ENCODE data around the gene GP1BA. TPM values are rescaled to one million over a fixed set of nuclear protein-coding genes. Genes with fewer than 3 reads are reported as not detected.

The GP1BA gene
- total and polyA plus RNA-seq, 2 experiments from 2014 or later: 0.24 TPM; not detected in 1

DNA sequence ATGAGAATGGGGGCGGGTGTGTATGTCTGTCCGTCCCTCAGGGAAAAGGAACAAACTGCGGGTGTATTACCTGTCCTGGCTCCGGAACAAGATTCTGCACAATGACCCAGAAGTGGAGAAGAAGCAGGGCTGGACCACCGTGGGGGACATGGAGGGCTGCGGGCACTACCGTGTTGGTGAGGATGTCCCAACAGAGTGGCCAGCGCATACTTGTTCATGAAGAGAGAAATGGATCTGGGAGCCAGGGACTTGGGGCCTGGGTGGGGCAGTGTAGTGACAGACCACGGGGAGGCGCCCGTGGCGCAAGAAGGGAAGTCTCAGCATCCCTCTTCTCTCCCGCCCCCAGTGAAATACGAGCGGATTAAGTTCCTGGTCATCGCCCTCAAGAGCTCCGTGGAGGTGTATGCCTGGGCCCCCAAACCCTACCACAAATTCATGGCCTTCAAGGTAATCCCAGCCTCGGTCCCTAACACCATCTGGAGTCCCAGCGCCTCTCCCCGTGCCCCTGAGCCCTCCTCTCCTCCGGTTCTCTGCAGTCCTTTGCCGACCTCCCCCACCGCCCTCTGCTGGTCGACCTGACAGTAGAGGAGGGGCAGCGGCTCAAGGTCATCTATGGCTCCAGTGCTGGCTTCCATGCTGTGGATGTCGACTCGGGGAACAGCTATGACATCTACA is 36.3 kb upstream of the GP1BA start:
- DNase-seq (ENCODE audit: low spot score): peak; percentile 82
- peak overlapping the region; percentile 10; the same call in 1 of the 3 replicates for H3K4me3 Mint-ChIP-seq

DNA sequence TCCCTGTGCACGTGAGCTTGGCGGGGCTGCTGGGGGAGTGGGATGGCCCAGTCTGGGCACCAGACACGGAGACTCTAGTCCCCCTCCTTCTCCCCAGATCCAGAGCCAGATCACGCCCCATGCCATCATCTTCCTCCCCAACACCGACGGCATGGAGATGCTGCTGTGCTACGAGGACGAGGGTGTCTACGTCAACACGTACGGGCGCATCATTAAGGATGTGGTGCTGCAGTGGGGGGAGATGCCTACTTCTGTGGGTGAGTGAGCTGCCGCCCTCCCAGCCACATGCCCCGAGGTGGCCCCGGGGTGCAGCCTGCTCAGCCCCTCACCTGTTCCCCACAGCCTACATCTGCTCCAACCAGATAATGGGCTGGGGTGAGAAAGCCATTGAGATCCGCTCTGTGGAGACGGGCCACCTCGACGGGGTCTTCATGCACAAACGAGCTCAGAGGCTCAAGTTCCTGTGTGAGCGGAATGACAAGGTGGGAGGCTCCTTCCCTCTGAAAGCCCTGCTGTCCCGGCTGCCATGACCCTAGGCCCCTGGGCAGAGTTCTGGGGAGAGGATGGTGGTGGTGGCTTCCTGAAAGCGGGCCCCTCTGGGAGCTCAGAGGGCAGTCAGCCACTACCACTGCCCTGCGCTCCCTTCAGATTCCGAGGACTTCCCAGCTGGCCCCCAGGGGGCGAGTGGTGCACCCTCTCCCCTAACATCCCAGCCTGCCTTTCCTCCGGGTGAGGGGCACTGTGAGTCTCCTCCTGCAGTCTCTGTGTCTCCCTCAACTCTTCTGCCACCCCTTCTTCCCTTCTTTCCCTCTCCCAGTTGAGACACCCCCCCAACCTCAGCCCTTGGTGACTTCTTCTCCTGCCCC is 35.5 kb upstream of the GP1BA start:
- Mint-ChIP-seq H3K4me3 (no peak overlapping the region), H3K4me1 (peaks cover 19% of the 10 kb centered on the region), H3K36me3 (ENCODE audit: low read depth) (peaks cover 17% of the 10 kb centered on the region; the same call in 2 of the 3 replicates), H3K27me3 (ENCODE audit: insufficient read depth, low read depth, poor library complexity) (peaks cover 32% of the 10 kb centered on the region), H3K9me3 (no peaks in the 10 kb centered on the region), H3K27ac (no peak overlapping the region; the same call in 1 of the 2 replicates)
- Histone ChIP-seq H2AFZ (no peak overlapping the region), H3K79me2 (replicated peaks; ENCODE audit: insufficient read depth) (no peaks in the 10 kb centered on the region), H3K27ac (ENCODE audit: low read depth) (no peak overlapping the region), H3K9me2 (ENCODE audit: insufficient read depth) (no peaks in the 10 kb centered on the region), H3K4me3 (no peak overlapping the region), H3F3A (replicated peaks; ENCODE audit: low read depth) (peaks cover 29% of the 10 kb centered on the region), H4K20me1 (replicated peaks; ENCODE audit: insufficient read depth) (no peaks in the 10 kb centered on the region), H3K4me2 (no peak overlapping the region), H3K36me3 (ENCODE audit: insufficient read depth) (no peaks in the 10 kb centered on the region; the same call in 1 of the 2 replicates), H3K27me3 (ENCODE audit: insufficient read depth) (peaks cover 9% of the 10 kb centered on the region), H3K4me1 (ENCODE audit: insufficient read depth) (0 out of 2 replicates have a peak, but pooled peaks cover 5% of the 10 kb centered on the region)
- TF ChIP-seq CTCF (conservative IDR thresholded peaks at IDR 0.05; ENCODE audit: low read depth in 2 of 2) (peak in 1 of 2 experiments; percentile 30; a peak in 2 of 4 replicates), ZNF114 (CRISPR knock-in tag; IDR thresholded peaks at IDR 0.05) (no peak)
- ATAC-seq: no peak
- DNase-seq (ENCODE audit: low spot score): no peak

More for the DNA sequence above, 36.3 kb upstream of the GP1BA start:
- Mint-ChIP-seq H3K4me1 (peaks cover 18% of the 10 kb centered on the region), H3K9me3 (no peaks in the 10 kb centered on the region), H3K27me3 (ENCODE audit: insufficient read depth, low read depth, poor library complexity) (peaks cover 29% of the 10 kb centered on the region), H3K27ac (no peak overlapping the region; the same call in 1 of the 2 replicates), H3K36me3 (ENCODE audit: low read depth) (peaks cover 17% of the 10 kb centered on the region; the same call in 2 of the 3 replicates)
- Histone ChIP-seq H3K4me1 (ENCODE audit: insufficient read depth) (0 out of 2 replicates have a peak, but pooled peaks cover 5% of the 10 kb centered on the region), H3K4me3 (no peak overlapping the region), H3F3A (replicated peaks; ENCODE audit: low read depth) (peaks cover 21% of the 10 kb centered on the region; the same call in 1 of the 2 replicates), H3K4me2 (no peak overlapping the region), H3K79me2 (replicated peaks; ENCODE audit: insufficient read depth) (no peaks in the 10 kb centered on the region), H2AFZ (no peak overlapping the region), H4K20me1 (replicated peaks; ENCODE audit: insufficient read depth) (no peaks in the 10 kb centered on the region), H3K9me2 (ENCODE audit: insufficient read depth) (no peaks in the 10 kb centered on the region), H3K36me3 (ENCODE audit: insufficient read depth) (no peaks in the 10 kb centered on the region; the same call in 1 of the 2 replicates), H3K27me3 (ENCODE audit: insufficient read depth) (peaks cover 9% of the 10 kb centered on the region), H3K27ac (ENCODE audit: low read depth) (no peak overlapping the region)
- TF ChIP-seq ZNF114 (CRISPR knock-in tag; IDR thresholded peaks at IDR 0.05) (no peak), CTCF (conservative IDR thresholded peaks at IDR 0.05; ENCODE audit: low read depth in 2 of 2) (peak; percentile 56 to 73)
- ATAC-seq: peak; percentile 30
